GM21825 (cell line): ENCODE data around the gene PLEKHG3.

Experiments used
- ATAC-seq: cut with Tn5 transposase; IDR thresholded peaks from one replicate; pipeline ENCODE4 v1.9.1; 2021; ENCODE audit warnings: mild to moderate bottlenecking, moderate library complexity; ENCODE audit not compliant: unreplicated experiment

Gene PLEKHG3

GRCh38 chr14:64706119-64706592 is 1.9 kb downstream of the PLEKHG3 start:
- no peak for ATAC-seq

- ATAC-seq, result no peak
These were observed 2.5 kb downstream of the PLEKHG3 start for GRCh38 chr14:64706593-64707193.

GRCh38 chr14:64707661-64708060 is 3.4 kb downstream of the PLEKHG3 start:
- ATAC-seq, result no peak

- no peak for ATAC-seq
These were observed 4.2 kb downstream of the PLEKHG3 start for GRCh38 chr14:64708148-64709004.

- ATAC-seq, result no peak
These were observed 4.9 kb downstream of the PLEKHG3 start for GRCh38 chr14:64709126-64709525.

- no peak for ATAC-seq
These were observed 6.8 kb downstream of the PLEKHG3 start for GRCh38 chr14:64711039-64711438.

- ATAC-seq, result no peak
These were observed 9.5 kb downstream of the PLEKHG3 start for GRCh38 chr14:64713677-64714076.

- ATAC-seq, result no peak
These were observed 10.3 kb downstream of the PLEKHG3 start for GRCh38 chr14:64714432-64715025.

GRCh38 chr14:64715146-64715627 is 11.0 kb downstream of the PLEKHG3 start:
- ATAC-seq, result no peak

- no peak for ATAC-seq
These were observed 11.6 kb downstream of the PLEKHG3 start for GRCh38 chr14:64715628-64716412.

GRCh38 chr14:64717870-64718269 is 13.6 kb downstream of the PLEKHG3 start:
- ATAC-seq, result no peak

- no peak for ATAC-seq
These were observed 14.5 kb downstream of the PLEKHG3 start for GRCh38 chr14:64718762-64719161.

- no peak for ATAC-seq
These were observed 15.4 kb downstream of the PLEKHG3 start for GRCh38 chr14:64719601-64720000.

- ATAC-seq, result no peak
These were observed 15.9 kb downstream of the PLEKHG3 start for GRCh38 chr14:64720131-64720576.

GRCh38 chr14:64721391-64721791 is 17.2 kb downstream of the PLEKHG3 start:
- ATAC-seq, result no peak

- no peak for ATAC-seq
These were observed 17.7 kb downstream of the PLEKHG3 start for GRCh38 chr14:64721899-64722298.

GRCh38 chr14:64722842-64723447 is 18.7 kb downstream of the PLEKHG3 start:
- no peak for ATAC-seq

GRCh38 chr14:64723691-64724577 is 19.7 kb downstream of the PLEKHG3 start:
- ATAC-seq, result no peak

GRCh38 chr14:64724578-64724930 is 20.3 kb downstream of the PLEKHG3 start:
- no peak for ATAC-seq
